ENCODE results near the gene JMJD1C. TPM values are rescaled to one million over a fixed set of nuclear protein-coding genes. Genes with fewer than 3 reads are reported as not detected.
A peak's percentile ranks its signal among the peaks of the same experiment; 100 is the strongest.

Gene JMJD1C
- total RNA-seq, 6 experiments from 2014 or later = 29.6 to 53.3 (median 38.2) TPM

- Histone ChIP-seq H3K36me3 (peaks cover 0 to 27% (median 9%) of the 10 kb centered on the region in 4 donors), H3K9me3 (no peaks in the 10 kb centered on the region), H3K4me1 (peaks cover 0 to 14% (median 0%) of the 10 kb centered on the region in 4 donors), H3K4me3 (no peak overlapping the region), H3K27ac (peak overlapping the region in 1 of 3 donors; percentile 40), H3K27me3 (no peaks in the 10 kb centered on the region)
- intact Hi-C loops (cut with DNase I) = no loop called here
- ATAC-seq (no peak), DNase-seq (no peak)
- no peak for TF ChIP-seq POLR2A (IDR thresholded peaks at IDR 0.05)
- TF ChIP-seq, protein P1, sequence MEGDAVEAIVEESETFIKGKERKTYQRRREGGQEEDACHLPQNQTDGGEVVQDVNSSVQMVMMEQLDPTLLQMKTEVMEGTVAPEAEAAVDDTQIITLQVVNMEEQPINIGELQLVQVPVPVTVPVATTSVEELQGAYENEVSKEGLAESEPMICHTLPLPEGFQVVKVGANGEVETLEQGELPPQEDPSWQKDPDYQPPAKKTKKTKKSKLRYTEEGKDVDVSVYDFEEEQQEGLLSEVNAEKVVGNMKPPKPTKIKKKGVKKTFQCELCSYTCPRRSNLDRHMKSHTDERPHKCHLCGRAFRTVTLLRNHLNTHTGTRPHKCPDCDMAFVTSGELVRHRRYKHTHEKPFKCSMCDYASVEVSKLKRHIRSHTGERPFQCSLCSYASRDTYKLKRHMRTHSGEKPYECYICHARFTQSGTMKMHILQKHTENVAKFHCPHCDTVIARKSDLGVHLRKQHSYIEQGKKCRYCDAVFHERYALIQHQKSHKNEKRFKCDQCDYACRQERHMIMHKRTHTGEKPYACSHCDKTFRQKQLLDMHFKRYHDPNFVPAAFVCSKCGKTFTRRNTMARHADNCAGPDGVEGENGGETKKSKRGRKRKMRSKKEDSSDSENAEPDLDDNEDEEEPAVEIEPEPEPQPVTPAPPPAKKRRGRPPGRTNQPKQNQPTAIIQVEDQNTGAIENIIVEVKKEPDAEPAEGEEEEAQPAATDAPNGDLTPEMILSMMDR (IDR thresholded peaks at IDR 0.05) = no peak
- 65% methylated on average over 3 of the region's 4 CpGs for WGBS (ENCODE audit: insufficient coverage, low coverage, low lambda C conversion rate, missing lambda C conversion rate)
These were observed 260.4 kb downstream of the JMJD1C start for GRCh38 chr10:63205421-63205820.

GRCh38 chr10:63204667-63205391 is 260.9 kb downstream of the JMJD1C start:
- peak overlapping the region in 1 of 3 donors; percentile 40 for H3K27ac ChIP-seq
- intact Hi-C loops (cut with DNase I) = no loop called here
- peaks cover 0 to 32% (median 9%) of the 10 kb centered on the region in 4 donors for H3K36me3 ChIP-seq
- TF ChIP-seq POLR2A (IDR thresholded peaks at IDR 0.05) = no peak
- TF ChIP-seq, protein P1 (IDR thresholded peaks at IDR 0.05) = no peak
- peaks cover 0 to 14% (median 0%) of the 10 kb centered on the region in 4 donors for H3K4me1 ChIP-seq
- ATAC-seq = peak; percentile 37 to 46 (median 43)
- DNase-seq = no peak
- no peaks in the 10 kb centered on the region for H3K9me3 ChIP-seq
- no peak overlapping the region for H3K4me3 ChIP-seq
- 65% methylated on average over 4 of the region's 4 CpGs for WGBS (ENCODE audit: insufficient coverage, low coverage, low lambda C conversion rate, missing lambda C conversion rate)
- H3K27me3 ChIP-seq = no peaks in the 10 kb centered on the region

- WGBS (ENCODE audit: insufficient coverage, low coverage, low lambda C conversion rate, missing lambda C conversion rate) = 0% methylated on average over 1 of the region's 1 CpG
- intact Hi-C loops (cut with DNase I) = no loop called here
- Histone ChIP-seq H3K9me3 (no peaks in the 10 kb centered on the region), H3K4me3 (no peak overlapping the region), H3K27me3 (no peaks in the 10 kb centered on the region), H3K36me3 (peaks cover 0 to 31% (median 4%) of the 10 kb centered on the region in 4 donors), H3K4me1 (peaks cover 0 to 11% (median 5%) of the 10 kb centered on the region in 4 donors), H3K27ac (no peak overlapping the region)
- DNase-seq (no peak), ATAC-seq (no peak)
- TF ChIP-seq, protein P1 (IDR thresholded peaks at IDR 0.05) = no peak
- no peak for TF ChIP-seq POLR2A (IDR thresholded peaks at IDR 0.05)
These were observed 264.7 kb downstream of the JMJD1C start for GRCh38 chr10:63201118-63201517.

DNA sequence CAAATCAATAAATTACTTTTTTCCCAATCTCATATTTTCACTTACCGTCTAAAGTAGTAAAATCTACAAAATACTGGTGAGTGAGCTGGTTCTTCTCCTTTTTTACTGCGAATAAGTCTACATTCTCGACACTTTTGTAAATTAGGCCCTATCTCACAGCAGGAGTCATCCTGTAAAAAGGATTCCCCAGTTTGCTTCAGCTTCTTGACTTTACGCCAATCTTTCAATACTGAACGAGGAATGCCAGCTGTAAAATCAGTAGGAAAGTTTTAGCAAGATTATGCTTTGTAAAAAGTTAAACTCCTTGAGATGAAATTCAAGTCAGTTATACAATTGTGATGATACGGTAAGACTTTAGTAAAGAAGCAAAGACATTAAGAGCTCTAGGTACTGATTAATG is 265.3 kb downstream of the JMJD1C start:
- TF ChIP-seq POLR2A (IDR thresholded peaks at IDR 0.05) = no peak
- TF ChIP-seq, protein P1 (IDR thresholded peaks at IDR 0.05) = no peak
- no peak overlapping the region for H3K27ac ChIP-seq
- peaks cover 0 to 11% (median 5%) of the 10 kb centered on the region in 4 donors for H3K4me1 ChIP-seq
- no peaks in the 10 kb centered on the region for H3K27me3 ChIP-seq
- DNase-seq (no peak), ATAC-seq (no peak)
- H3K36me3 ChIP-seq = peaks cover 0 to 33% (median 2%) of the 10 kb centered on the region in 4 donors
- 63% methylated on average over 6 of the region's 6 CpGs for WGBS (ENCODE audit: insufficient coverage, low coverage, low lambda C conversion rate, missing lambda C conversion rate)
- H3K9me3 ChIP-seq = no peaks in the 10 kb centered on the region
- H3K4me3 ChIP-seq = no peak overlapping the region
- intact Hi-C loops (cut with DNase I) = no loop called here
